ENCODE measurements around the gene BNIP3.

BNIP3 gene

DNA sequence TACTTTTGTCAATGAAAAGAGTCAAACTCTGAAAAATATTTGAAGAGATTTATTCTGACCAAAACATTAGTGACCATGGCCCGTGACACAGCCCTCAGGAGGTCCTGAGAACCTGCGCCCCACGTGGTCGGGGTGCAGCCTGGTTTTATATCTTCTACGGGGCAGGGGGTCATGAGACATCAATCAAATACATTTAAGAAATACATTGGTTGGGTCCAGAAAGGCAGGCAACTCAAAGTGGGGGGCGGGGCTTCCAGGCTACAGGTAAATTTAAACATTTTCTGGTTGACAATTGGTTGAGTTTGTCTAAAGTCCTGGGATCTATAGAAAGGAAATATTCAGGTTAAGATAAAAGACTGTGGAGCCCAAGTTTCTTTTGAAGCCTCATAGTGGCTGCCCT, 34.8 kb upstream of the BNIP3 start:
- TF ChIP-seq, protein P1, sequence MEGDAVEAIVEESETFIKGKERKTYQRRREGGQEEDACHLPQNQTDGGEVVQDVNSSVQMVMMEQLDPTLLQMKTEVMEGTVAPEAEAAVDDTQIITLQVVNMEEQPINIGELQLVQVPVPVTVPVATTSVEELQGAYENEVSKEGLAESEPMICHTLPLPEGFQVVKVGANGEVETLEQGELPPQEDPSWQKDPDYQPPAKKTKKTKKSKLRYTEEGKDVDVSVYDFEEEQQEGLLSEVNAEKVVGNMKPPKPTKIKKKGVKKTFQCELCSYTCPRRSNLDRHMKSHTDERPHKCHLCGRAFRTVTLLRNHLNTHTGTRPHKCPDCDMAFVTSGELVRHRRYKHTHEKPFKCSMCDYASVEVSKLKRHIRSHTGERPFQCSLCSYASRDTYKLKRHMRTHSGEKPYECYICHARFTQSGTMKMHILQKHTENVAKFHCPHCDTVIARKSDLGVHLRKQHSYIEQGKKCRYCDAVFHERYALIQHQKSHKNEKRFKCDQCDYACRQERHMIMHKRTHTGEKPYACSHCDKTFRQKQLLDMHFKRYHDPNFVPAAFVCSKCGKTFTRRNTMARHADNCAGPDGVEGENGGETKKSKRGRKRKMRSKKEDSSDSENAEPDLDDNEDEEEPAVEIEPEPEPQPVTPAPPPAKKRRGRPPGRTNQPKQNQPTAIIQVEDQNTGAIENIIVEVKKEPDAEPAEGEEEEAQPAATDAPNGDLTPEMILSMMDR (IDR thresholded peaks at IDR 0.05; ENCODE audit: low read depth, low read length): no peak
- H3K4me3 ChIP-seq (ENCODE audit: low read depth, low read length): no peak overlapping the region
- no peaks in the 10 kb centered on the region for H3K36me3 ChIP-seq
- H3K27me3 ChIP-seq (ENCODE audit: insufficient read depth, low read depth, severe bottlenecking): no peaks in the 10 kb centered on the region
- no peak for DNase-seq
- no peak overlapping the region for H3K27ac ChIP-seq
- no peaks in the 10 kb centered on the region for H3K9me3 ChIP-seq (ENCODE audit: severe bottlenecking)

DNA sequence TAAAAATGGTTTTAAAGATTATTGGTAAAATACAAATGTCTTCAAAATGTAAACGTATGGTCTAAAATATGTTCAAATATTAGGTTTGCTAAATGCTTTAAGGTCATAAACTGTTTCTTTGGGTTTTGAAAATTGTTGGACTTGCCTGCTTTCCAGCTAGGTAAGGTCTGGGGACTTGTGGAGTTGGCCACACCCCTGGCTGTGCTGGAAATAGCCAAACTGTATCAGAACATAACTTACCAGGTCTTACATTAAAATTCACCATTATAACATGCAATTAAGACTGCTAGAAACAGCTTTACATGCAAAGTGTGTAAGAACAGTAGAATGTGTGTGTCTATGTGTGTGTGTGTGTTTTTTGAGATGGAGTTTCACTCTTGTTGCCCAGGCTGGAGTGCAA, 29.7 kb upstream of the BNIP3 start:
- H3K27me3 ChIP-seq (ENCODE audit: insufficient read depth, low read depth, severe bottlenecking): no peaks in the 10 kb centered on the region
- H3K9me3 ChIP-seq (ENCODE audit: severe bottlenecking): no peaks in the 10 kb centered on the region
- no peaks in the 10 kb centered on the region for H3K36me3 ChIP-seq
- DNase-seq: no peak
- TF ChIP-seq, protein P1 (IDR thresholded peaks at IDR 0.05; ENCODE audit: low read depth, low read length): no peak
- no peak overlapping the region for H3K4me3 ChIP-seq (ENCODE audit: low read depth, low read length)
- no peak overlapping the region for H3K27ac ChIP-seq

DNA sequence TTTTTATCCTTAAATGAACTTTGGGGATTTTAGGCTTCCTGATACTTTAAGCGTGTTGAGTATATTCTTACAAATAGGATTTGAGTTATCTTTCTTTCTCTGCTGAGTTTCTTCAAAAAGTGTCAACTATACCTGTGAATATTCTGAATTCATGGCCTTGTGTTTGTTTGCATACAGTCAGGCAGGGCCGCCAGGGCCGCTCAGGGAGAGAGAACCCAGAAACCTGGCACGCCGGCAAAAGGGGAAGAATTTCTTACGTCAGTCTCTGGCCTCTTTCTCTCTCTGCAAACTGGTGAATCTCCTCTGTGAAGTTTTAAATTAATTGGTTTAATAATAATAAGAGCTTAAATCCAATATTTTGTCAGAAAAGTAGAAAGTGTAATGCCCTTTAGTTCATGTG, 29.3 kb upstream of the BNIP3 start:
- no peaks in the 10 kb centered on the region for H3K9me3 ChIP-seq (ENCODE audit: severe bottlenecking)
- no peaks in the 10 kb centered on the region for H3K36me3 ChIP-seq
- H3K27me3 ChIP-seq (ENCODE audit: insufficient read depth, low read depth, severe bottlenecking): no peaks in the 10 kb centered on the region
- H3K4me3 ChIP-seq (ENCODE audit: low read depth, low read length): no peak overlapping the region
- H3K27ac ChIP-seq: no peak overlapping the region
- DNase-seq: no peak
- TF ChIP-seq, protein P1 (IDR thresholded peaks at IDR 0.05; ENCODE audit: low read depth, low read length): no peak

DNA sequence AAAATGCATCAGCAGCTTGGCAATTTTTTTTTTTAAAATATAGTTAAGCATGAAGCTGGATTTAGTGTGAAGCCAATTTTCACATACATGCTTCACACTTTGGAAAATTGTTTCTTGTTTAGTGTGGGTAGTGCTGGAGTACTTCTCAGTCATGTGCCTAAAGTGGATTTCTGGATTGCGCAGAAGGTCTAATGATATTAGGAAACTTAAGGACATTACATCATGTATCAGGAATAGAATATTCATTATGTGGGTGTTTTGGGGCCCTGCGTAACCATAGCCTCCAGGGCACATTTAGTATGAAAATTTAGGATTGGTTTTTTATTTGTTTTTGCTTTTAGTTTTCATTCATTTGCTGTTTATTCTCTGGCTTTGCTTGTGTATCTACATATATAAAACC, 28.8 kb upstream of the BNIP3 start:
- Histone ChIP-seq H3K36me3 (no peaks in the 10 kb centered on the region), H3K27me3 (ENCODE audit: insufficient read depth, low read depth, severe bottlenecking) (no peaks in the 10 kb centered on the region), H3K9me3 (ENCODE audit: severe bottlenecking) (no peaks in the 10 kb centered on the region), H3K4me3 (ENCODE audit: low read depth, low read length) (no peak overlapping the region), H3K27ac (no peak overlapping the region)
- TF ChIP-seq, protein P1 (IDR thresholded peaks at IDR 0.05; ENCODE audit: low read depth, low read length): no peak
- no peak for DNase-seq

DNA sequence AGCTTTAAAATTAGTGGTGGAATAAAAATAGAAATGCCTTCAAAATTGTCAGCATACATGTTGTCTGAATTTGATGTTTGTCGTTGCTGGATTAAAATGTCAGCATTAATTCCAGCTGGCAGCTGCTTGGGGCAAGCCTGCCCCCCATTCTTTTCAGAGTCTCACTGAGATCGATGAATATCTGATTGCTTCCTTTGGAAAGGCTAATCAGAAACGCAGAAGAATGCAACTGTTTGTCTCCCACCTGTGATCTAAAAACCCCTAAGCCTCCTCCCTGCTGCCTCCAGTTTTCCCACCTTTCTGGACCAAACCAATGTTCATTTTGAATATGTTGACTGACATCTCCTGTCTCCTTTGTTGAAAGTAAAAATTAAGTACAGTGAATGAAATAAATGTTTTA, 27.9 kb upstream of the BNIP3 start:
- DNase-seq: no peak
- TF ChIP-seq, protein P1 (IDR thresholded peaks at IDR 0.05; ENCODE audit: low read depth, low read length): no peak
- Histone ChIP-seq H3K9me3 (ENCODE audit: severe bottlenecking) (no peaks in the 10 kb centered on the region), H3K27ac (no peak overlapping the region), H3K36me3 (no peaks in the 10 kb centered on the region), H3K27me3 (ENCODE audit: insufficient read depth, low read depth, severe bottlenecking) (no peaks in the 10 kb centered on the region), H3K4me3 (ENCODE audit: low read depth, low read length) (no peak overlapping the region)

DNA sequence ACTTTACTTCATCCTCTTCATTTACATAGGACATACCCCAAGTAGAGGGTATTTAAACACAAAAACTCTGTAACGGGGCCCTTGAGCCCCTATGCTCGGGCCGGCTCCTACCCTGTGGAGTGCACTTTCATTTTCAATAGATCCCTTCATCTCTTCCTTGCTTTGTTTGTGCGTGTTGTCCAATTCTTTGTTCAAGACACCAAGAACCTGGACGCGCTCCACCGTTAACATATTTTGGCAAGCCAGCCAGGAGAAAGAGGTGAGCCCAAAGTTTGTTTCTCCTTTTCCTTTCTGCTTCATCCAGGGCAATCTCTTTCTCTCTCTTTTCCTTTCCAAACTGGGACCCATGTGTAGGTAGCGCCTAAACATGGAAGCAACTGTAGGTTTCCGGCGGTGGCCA, 26.0 kb upstream of the BNIP3 start:
- H3K27ac ChIP-seq: no peak overlapping the region
- no peaks in the 10 kb centered on the region for H3K27me3 ChIP-seq (ENCODE audit: insufficient read depth, low read depth, severe bottlenecking)
- H3K36me3 ChIP-seq: no peaks in the 10 kb centered on the region
- TF ChIP-seq, protein P1 (IDR thresholded peaks at IDR 0.05; ENCODE audit: low read depth, low read length): no peak
- H3K9me3 ChIP-seq (ENCODE audit: severe bottlenecking): no peaks in the 10 kb centered on the region
- no peak for DNase-seq
- H3K4me3 ChIP-seq (ENCODE audit: low read depth, low read length): no peak overlapping the region
